Ectodermal cell (in vitro differentiated cells): ENCODE data around the gene CLEC3A. TPM values are rescaled to one million over a fixed set of nuclear protein-coding genes. Genes with fewer than 3 reads are reported as not detected.
"Not testable (repeated sequence)": the region's sequence is repeated elsewhere in the genome, so short reads cannot be mapped to it uniquely, and the experiment has no call there.

Experiments used
- H3K27ac ChIP-seq: 2 replicates; pipeline ENCODE4 v1.7.0; 2013; ENCODE audit warnings: mild to moderate bottlenecking, low read depth, low read length; ENCODE audit not compliant: insufficient read depth, poor library complexity, severe bottlenecking
- H3K27me3 ChIP-seq: 2 replicates; pipeline ENCODE4 v1.7.0; 2013; ENCODE audit warnings: mild to moderate bottlenecking, low read length; ENCODE audit not compliant: insufficient read depth, control insufficient read depth, poor library complexity, severe bottlenecking
- H3K36me3 ChIP-seq: one replicate; pipeline ENCODE4 v1.7.0; 2013; ENCODE audit warnings: low read length; ENCODE audit not compliant: control insufficient read depth, insufficient read depth
- H3K4me1 ChIP-seq: one replicate; pipeline ENCODE4 v1.7.0; 2013; ENCODE audit warnings: low read length; ENCODE audit not compliant: control insufficient read depth, insufficient read depth
- H3K4me3 ChIP-seq: 2 replicates; pipeline ENCODE4 v1.7.0; 2013; ENCODE audit warnings: low read depth, low read length, control low read depth; ENCODE audit not compliant: insufficient read depth
- H3K9me3 ChIP-seq: 2 replicates; pipeline ENCODE4 v1.7.0; 2013; ENCODE audit warnings: mild to moderate bottlenecking, low read length, moderate library complexity; ENCODE audit not compliant: control insufficient read depth
- WGBS, 2 experiments: methylation state at CpG; one replicate each; pipeline ENCODE4 v1.1.7; 2013; ENCODE audit warnings: missing lambda C conversion rate in 2 of 2; 5-methylcytosine and 5-hydroxymethylcytosine counted together
- polyA plus RNA-seq, 4 experiments: library from polyadenylated mRNA; stranded (reverse); fragments of 50-300 nt; gene quantifications; one replicate each; pipeline ENCODE4 v1.2.3, GENCODE V29; 2013

CLEC3A gene
- polyA plus RNA-seq (2013, experiment 1 of 4), result not detected
- polyA plus RNA-seq (2013, experiment 2 of 4), result not detected
- 0.59 TPM for polyA plus RNA-seq (2013, experiment 3 of 4)
- 0.32 TPM for polyA plus RNA-seq (2013, experiment 4 of 4)

- H3K4me3 ChIP-seq, result no peak within 1 kb of the TSS
- no peak within 1 kb of the TSS for H3K27ac ChIP-seq
- H3K4me1 ChIP-seq, result peaks cover 8% of the 10 kb centered on the region
- no peaks in the 10 kb centered on the region for H3K36me3 ChIP-seq
- no peaks in the 10 kb centered on the region for H3K9me3 ChIP-seq
- no peaks in the 10 kb centered on the region for H3K27me3 ChIP-seq
- 46 to 50% methylated on average over 5 of the region's 5 CpGs for WGBS, 2 experiments
Measured at GRCh38 chr16:78022347-78023060, at the start of gene CLEC3A. Gene CLEC3A, plus strand, starts transcription at chr16:78022548. Its CDS starts 79 bp downstream, at chr16:78022627.

GRCh38 chr16:77974883-77975282 lies 47.5 kb upstream of the CLEC3A start:
- no peak overlapping the region for H3K4me3 ChIP-seq
- H3K4me1 ChIP-seq, result no peaks in the 10 kb centered on the region
- H3K27me3 ChIP-seq, result no peaks in the 10 kb centered on the region
- H3K9me3 ChIP-seq, result no peaks in the 10 kb centered on the region
- peaks cover 9% of the 10 kb centered on the region for H3K36me3 ChIP-seq
- no peak overlapping the region for H3K27ac ChIP-seq
- 77 to 81% methylated on average over 4 to 5 of the region's 5 CpGs for WGBS, 2 experiments

GRCh38 chr16:77975942-77976341 lies 46.4 kb upstream of the CLEC3A start:
- 93 to 96% methylated on average over 2 to 3 of the region's 3 CpGs for WGBS, 2 experiments
- H3K27ac ChIP-seq, result no peak overlapping the region
- no peaks in the 10 kb centered on the region for H3K27me3 ChIP-seq
- H3K4me3 ChIP-seq, result no peak overlapping the region
- H3K9me3 ChIP-seq, result no peaks in the 10 kb centered on the region
- peaks cover 9% of the 10 kb centered on the region for H3K36me3 ChIP-seq
- no peaks in the 10 kb centered on the region for H3K4me1 ChIP-seq

GRCh38 chr16:77977339-77977738 lies 45.0 kb upstream of the CLEC3A start:
- 97 to 98% methylated on average over 5 of the region's 5 CpGs for WGBS, 2 experiments
- no peak overlapping the region for H3K4me3 ChIP-seq
- H3K4me1 ChIP-seq, result no peaks in the 10 kb centered on the region
- H3K36me3 ChIP-seq, result peaks cover 9% of the 10 kb centered on the region
- no peaks in the 10 kb centered on the region for H3K9me3 ChIP-seq
- no peak overlapping the region for H3K27ac ChIP-seq
- H3K27me3 ChIP-seq, result no peaks in the 10 kb centered on the region

GRCh38 chr16:77985111-77985510 lies 37.2 kb upstream of the CLEC3A start:
- Histone ChIP-seq H3K4me3 (no peak overlapping the region), H3K9me3 (no peaks in the 10 kb centered on the region), H3K4me1 (no peaks in the 10 kb centered on the region), H3K36me3 (no peaks in the 10 kb centered on the region), H3K27me3 (no peaks in the 10 kb centered on the region), H3K27ac (no peak overlapping the region)
- WGBS, 2 experiments, result 91 to 96% methylated on average over 3 of the region's 3 CpGs

GRCh38 chr16:77986011-77986740 lies 36.2 kb upstream of the CLEC3A start:
- H3K4me1 ChIP-seq, result no peaks in the 10 kb centered on the region

GRCh38 chr16:77987810-77988209 lies 34.5 kb upstream of the CLEC3A start:
- H3K4me3 ChIP-seq, result no peak overlapping the region
- no peaks in the 10 kb centered on the region for H3K36me3 ChIP-seq
- H3K9me3 ChIP-seq, result no peaks in the 10 kb centered on the region
- H3K27me3 ChIP-seq, result no peaks in the 10 kb centered on the region
- WGBS, 2 experiments, result 100% methylated on average over 2 of the region's 2 CpGs
- H3K4me1 ChIP-seq, result no peaks in the 10 kb centered on the region
- no peak overlapping the region for H3K27ac ChIP-seq

More at GRCh38 chr16:77986011-77986740, 36.2 kb upstream of the CLEC3A start:
- 90 to 95% methylated on average over 7 of the region's 7 CpGs for WGBS, 2 experiments
- Histone ChIP-seq H3K4me3 (no peak overlapping the region), H3K27ac (no peak overlapping the region), H3K27me3 (no peaks in the 10 kb centered on the region), H3K9me3 (no peaks in the 10 kb centered on the region), H3K36me3 (no peaks in the 10 kb centered on the region)

- WGBS, 2 experiments, result 93 to 100% methylated on average over 4 of the region's 4 CpGs
- Histone ChIP-seq H3K27me3 (no peaks in the 10 kb centered on the region), H3K4me3 (no peak overlapping the region), H3K27ac (no peak overlapping the region), H3K4me1 (no peaks in the 10 kb centered on the region), H3K9me3 (peaks cover 3% of the 10 kb centered on the region), H3K36me3 (no peaks in the 10 kb centered on the region)
Measured at GRCh38 chr16:77989846-77990245, 32.5 kb upstream of the CLEC3A start.

GRCh38 chr16:77991701-77992100 lies 30.6 kb upstream of the CLEC3A start:
- Histone ChIP-seq H3K4me3 (no peak overlapping the region), H3K4me1 (no peaks in the 10 kb centered on the region), H3K9me3 (peaks cover 3% of the 10 kb centered on the region), H3K27ac (no peak overlapping the region), H3K36me3 (no peaks in the 10 kb centered on the region), H3K27me3 (no peaks in the 10 kb centered on the region)
- WGBS, 2 experiments, result 76 to 80% methylated on average over 4 of the region's 4 CpGs

GRCh38 chr16:77992381-77992780 lies 30.0 kb upstream of the CLEC3A start:
- not testable (repeated sequence) for H3K27ac ChIP-seq, H3K9me3 ChIP-seq, H3K36me3 ChIP-seq, H3K4me3 ChIP-seq, H3K4me1 ChIP-seq, H3K27me3 ChIP-seq
- 12 to 13% methylated on average over 2 of the region's 2 CpGs for WGBS, 2 experiments
